HepG2 (cell line): ENCODE measurements around the gene ATP9A. TPM values are rescaled to one million over a fixed set of nuclear protein-coding genes. Genes with fewer than 3 reads are reported as not detected.

Experiments
- ATAC-seq: fragments of 200-7000 bp; cut with Tn5 transposase; 3 replicates; pipeline ENCODE4 v1.9.1; 2020; ENCODE audit warnings: mild to moderate bottlenecking, moderate library complexity
- BruUV-seq: library from RNA; stranded (reverse); fragments of 400-500 nt; replicated peaks from 2 replicates; lab custom pipeline; 2021; lab: Mats Ljungman, UMichigan
- CTCF ChIA-PET: fragments of 300-600 bp; formaldehyde crosslinking; extraction: SDS; loops from one replicate; lab custom pipeline; 2021; ENCODE audit warnings: low total read pairs, inconsistent platforms, low intra/inter-chr PET ratio; lab: Yijun Ruan, JAX
- POLR2A ChIA-PET: fragments of 350-600 bp; sonication (Branson Sonifier 250); formaldehyde crosslinking; loops from one replicate; lab custom pipeline; 2020; ENCODE audit warnings: antibody characterized with exemption, inconsistent platforms; lab: Yijun Ruan, JAX
- DNase-seq: peaks from one replicate; pipeline ENCODE4 v3.0.0-alpha.2; 2015; ENCODE audit warnings: low spot score
- FAIRE-seq: peaks from 3 replicates; lab custom pipeline; 2011; peaks lifted over from hg19 to GRCh38; lab: Jason Lieb, UNC
- H2AFZ ChIP-seq: one replicate; pipeline ENCODE4 v1.6.1; 2011; ENCODE audit warnings: low read length, inconsistent platforms
- H3K27ac ChIP-seq: fragments of 300-600 bp; 3 replicates; pipeline ENCODE4 v1.8.0; 2011; ENCODE audit warnings: mixed run types, mild to moderate bottlenecking, mixed read lengths, low read length, inconsistent platforms; ENCODE audit not compliant: insufficient read depth; ENCODE audit errors: extremely low read length
- H3K27me3 ChIP-seq, 2 experiments: fragments of 200-600 bp in 1 of 2; 2 replicates in 1 of 2; 3 replicates in 1 of 2; pipeline versions ENCODE4 v1.6.0 to v1.8.0; 2011; ENCODE audit warnings: low read length in 2 of 2, mild to moderate bottlenecking in 2 of 2, moderate library complexity in 2 of 2, inconsistent platforms in 1 of 2; ENCODE audit not compliant: insufficient read depth in 2 of 2, control insufficient read depth in 1 of 2
- H3K36me3 ChIP-seq, 2 experiments: fragments of 200-600 bp in 1 of 2; replicated peaks in 1 of 2; 2 replicates in 1 of 2; 3 replicates in 1 of 2; pipeline versions ENCODE4 v1.5.1 to v1.8.0; 2011; ENCODE audit warnings: low read length in 2 of 2, inconsistent platforms in 1 of 2; ENCODE audit not compliant: insufficient read depth in 2 of 2, control insufficient read depth in 1 of 2
- H3K4me1 ChIP-seq: 2 replicates; pipeline ENCODE4 v1.5.1; 2012; ENCODE audit warnings: low read length, inconsistent platforms; ENCODE audit not compliant: insufficient read depth
- H3K4me2 ChIP-seq: 2 replicates; pipeline ENCODE4 v1.6.0; 2011; ENCODE audit warnings: low read depth, low read length, inconsistent platforms
- H3K4me3 ChIP-seq, 3 experiments: fragments of 200-600 bp in 1 of 3; sonication (generic), shearing (Covaris generic) in 1 of 3; replicated peaks in 1 of 3; 2 replicates each; pipeline ENCODE4 v1.5.1; 2011 to 2016; ENCODE audit warnings: low read length in 3 of 3, inconsistent platforms in 2 of 3, low read depth in 2 of 3, mild to moderate bottlenecking in 2 of 3, control low read depth in 1 of 3, mixed read lengths in 1 of 3; ENCODE audit not compliant: insufficient read depth in 1 of 3
- H3K79me2 ChIP-seq: one replicate; pipeline ENCODE4 v1.6.1; 2011; ENCODE audit warnings: low read length, inconsistent platforms; ENCODE audit not compliant: insufficient read depth
- H3K9ac ChIP-seq: 2 replicates; pipeline ENCODE4 v1.6.0; 2011; ENCODE audit warnings: mild to moderate bottlenecking, low read depth, low read length, inconsistent platforms; ENCODE audit not compliant: insufficient read depth
- H3K9me3 ChIP-seq: 2 replicates; pipeline ENCODE4 v1.5.1; 2012; ENCODE audit warnings: mild to moderate bottlenecking, low read length
- H4K20me1 ChIP-seq: 2 replicates; pipeline ENCODE4 v1.6.0; 2011; ENCODE audit warnings: inconsistent platforms, mild to moderate bottlenecking, low read length, moderate library complexity; ENCODE audit not compliant: insufficient read depth
- ATF7 ChIP-seq, 2 experiments: fragments of 450-650 bp in 1 of 2; sonication (generic) in 1 of 2; formaldehyde crosslinking in 1 of 2; IDR thresholded peaks; 2 replicates each; pipeline versions ENCODE4 v1.4.0 to v1.6.1; 2016 to 2020; ENCODE audit warnings: antibody characterized with exemption in 1 of 2, mild to moderate bottlenecking in 1 of 2, missing genetic modification reagents in 1 of 2
- ATF7-NPFF ChIP-seq: sonication (generic); formaldehyde crosslinking; IDR thresholded peaks from 2 replicates; pipeline ENCODE4 v1.8.1; 2023; ENCODE audit warnings: mild to moderate bottlenecking, low read depth, missing genetic modification reagents, moderate library complexity
- PAF1 ChIP-seq: IDR thresholded peaks from 2 replicates; pipeline ENCODE4 v1.6.1; 2016; ENCODE audit warnings: missing genetic modification reagents, missing compliant biosample characterization
- RARA ChIP-seq: IDR thresholded peaks from 2 replicates; pipeline ENCODE4 v1.6.1; 2016; ENCODE audit warnings: missing genetic modification reagents, missing compliant biosample characterization
- ZFP82 ChIP-seq: sonication (generic); formaldehyde crosslinking; IDR thresholded peaks from 2 replicates; pipeline ENCODE4 v1.5.1; 2020; ENCODE audit warnings: mild to moderate bottlenecking, missing genetic modification reagents, borderline replicate concordance
- ZNF616 ChIP-seq: sonication (generic); formaldehyde crosslinking; IDR thresholded peaks from 2 replicates; pipeline ENCODE4 v1.5.0; 2020; ENCODE audit warnings: low read depth, mild to moderate bottlenecking, missing genetic modification reagents
- WGBS: methylation state at CpG from one replicate; pipeline ENCODE4 v1.1.6; 2017; ENCODE audit warnings: low lambda C conversion rate; 5-methylcytosine and 5-hydroxymethylcytosine counted together
- in situ Hi-C: cut with HindIII; loops from 2 replicates; pipeline ENCODE4 v1.10.0; 2017; ENCODE audit warnings: low pct_unique_long_range_greater_than_20kb; ENCODE audit not compliant: extremely low pct_ligation_motif_present
- intact Hi-C: fragments of 100-400 bp; cut with micrococcal nuclease; formaldehyde crosslinking; loops from one replicate; pipeline ENCODE4 v1.10.0; 2022; ENCODE audit not compliant: unreplicated experiment
- polyA plus RNA-seq, 8 experiments: library from polyadenylated mRNA; depleted of rRNA in 3 of 8; stranded (reverse) in 7 of 8; unstranded in 1 of 8; fragments of >200 nt; fragmentation: Illumina TruSeq in 4 of 8; extraction: Trizol in 4 of 8; gene quantifications; 2 replicates each; pipeline versions ENCODE4 v1.2.1 to v1.2.3, GENCODE V29; 2011 to 2016; ENCODE audit warnings: low read depth in 4 of 8, missing spikeins in 1 of 8, mixed read lengths in 1 of 8; ENCODE audit not compliant: insufficient read depth in 1 of 8
- total RNA-seq, 5 experiments: library from RNA; depleted of rRNA; stranded (reverse); fragments of >200 nt; fragmentation: Illumina TruSeq; extraction: Trizol; gene quantifications; 2 replicates each; pipeline ENCODE4 v1.2.3, GENCODE V29; 2016; ENCODE audit warnings: low read depth in 1 of 5

The ATP9A gene
- total and polyA plus RNA-seq, 2 of the 13 experiments (the other 11 are each of a cell fraction or from before 2014, with no cell fraction given) = 11.8 to 18.5 TPM

DNA sequence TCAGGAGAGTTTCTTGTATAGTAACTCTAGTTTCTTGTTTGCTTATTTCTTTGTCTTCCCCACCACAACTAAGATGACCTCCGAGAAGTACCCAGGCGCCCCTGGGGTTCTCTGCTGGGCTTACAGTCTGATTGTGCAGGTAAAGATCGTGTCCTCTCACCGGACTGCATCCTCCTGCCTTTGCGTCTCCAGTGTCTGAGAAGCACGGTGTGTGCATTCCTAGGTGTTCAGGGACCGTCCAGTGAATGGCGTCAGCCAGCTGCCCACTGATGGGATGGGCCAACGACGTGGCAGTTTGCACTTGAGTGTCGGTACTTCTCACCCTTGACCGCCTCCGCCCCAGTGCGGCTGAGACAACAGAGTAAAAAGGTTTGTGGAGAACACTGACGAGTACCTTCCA lies 169.6 kb downstream of the ATP9A start:
- Histone ChIP-seq H4K20me1 (no peaks in the 10 kb centered on the region), H3K4me2 (no peak overlapping the region), H3K27ac (no peak overlapping the region), H3K36me3 (peaks cover 3 to 24% of the 10 kb centered on the region in 2 experiments; a peak in 3 of 5 replicates), H3K27me3 (no peaks in the 10 kb centered on the region), H2AFZ (no peak overlapping the region), H3K79me2 (no peaks in the 10 kb centered on the region), H3K9ac (no peak overlapping the region), H3K4me3 (no peak overlapping the region), H3K4me1 (peaks cover 13% of the 10 kb centered on the region), H3K9me3 (no peaks in the 10 kb centered on the region)
- intact Hi-C loops = loop anchor here (10.0 kb wide), 1 partner anchor 614 kb away; no protein-coding TSS in a partner anchor
- no peak for ATAC-seq
- no peak for TF ChIP-seq ATF7-NPFF
- TF ChIP-seq RARA = no peak
- TF ChIP-seq ZFP82 (CRISPR knock-in tag) = no peak
- no peak for TF ChIP-seq ZNF616 (CRISPR knock-in tag)
- 96% methylated on average over 15 of the region's 15 CpGs for WGBS
- POLR2A ChIA-PET = no interaction called here
- CTCF ChIA-PET = no interaction called here
- in situ Hi-C loops = loop anchor here (25.0 kb wide), 1 partner anchor 611 kb away; no protein-coding TSS in a partner anchor
- FAIRE-seq = no peak
- no peak for DNase-seq
- BruUV-seq = no TSS peak

DNA sequence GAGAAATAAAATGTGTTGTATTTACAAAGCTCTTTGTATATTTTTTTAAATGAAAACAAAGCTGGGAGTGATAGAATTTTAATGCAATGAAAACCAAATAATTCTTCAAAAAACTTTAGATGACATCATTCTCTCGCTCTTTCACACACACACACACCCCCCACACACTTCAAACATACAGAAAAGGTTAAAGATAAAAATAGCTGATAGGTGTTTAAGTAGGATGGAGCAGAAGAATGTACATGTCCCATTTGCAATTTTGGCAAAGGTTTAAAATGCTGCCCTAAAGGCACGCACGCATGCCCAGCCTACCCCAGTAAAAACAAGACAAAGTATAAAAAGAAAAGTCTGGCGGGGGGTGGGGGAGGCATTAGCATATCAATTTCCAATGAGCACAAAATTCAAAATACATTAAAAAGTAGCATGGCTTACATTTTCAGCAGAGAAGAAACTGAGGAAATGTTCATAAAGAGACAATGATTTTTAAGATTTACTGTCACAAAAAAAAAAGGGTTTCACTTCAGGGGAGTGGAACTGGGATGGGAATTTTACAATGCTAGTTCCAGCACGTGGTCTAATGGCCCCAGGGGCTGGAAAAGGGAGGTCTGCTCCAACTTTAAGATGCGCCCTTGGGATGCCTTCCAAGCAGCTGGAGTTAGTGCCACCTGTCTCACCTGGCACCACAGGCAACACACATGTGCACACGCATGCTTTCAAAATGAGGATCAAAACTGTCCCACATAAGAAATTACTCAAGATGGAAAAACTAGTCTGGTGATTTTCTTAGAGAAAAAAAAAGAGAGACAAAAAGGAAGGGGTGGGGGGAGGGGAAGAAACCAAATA lies 170.6 kb downstream of the ATP9A start:
- Histone ChIP-seq H3K27ac (no peak overlapping the region), H3K36me3 (peaks cover 3 to 17% of the 10 kb centered on the region in 2 experiments; a peak in 3 of 5 replicates), H3K9me3 (no peaks in the 10 kb centered on the region), H3K79me2 (no peaks in the 10 kb centered on the region), H4K20me1 (no peaks in the 10 kb centered on the region), H3K9ac (no peak overlapping the region), H3K4me2 (no peak overlapping the region), H3K27me3 (no peaks in the 10 kb centered on the region), H3K4me1 (peaks cover 13% of the 10 kb centered on the region), H2AFZ (no peak overlapping the region), H3K4me3 (no peak overlapping the region)
- no peak for DNase-seq
- POLR2A ChIA-PET = no interaction called here
- BruUV-seq = no TSS peak
- in situ Hi-C loops (loop anchor here (25.0 kb wide), 1 partner anchor 610 kb away; no protein-coding TSS in a partner anchor), intact Hi-C loops (loop anchor here (10.0 kb wide), 1 partner anchor 613 kb away; no protein-coding TSS in a partner anchor)
- FAIRE-seq = no peak
- CTCF ChIA-PET = no interaction called here
- ATAC-seq = no peak
- WGBS = 92% methylated on average over 7 of the region's 7 CpGs
- TF ChIP-seq ATF7 (IDR thresholded peaks at IDR 0.05) = peak; percentile 90
- TF ChIP-seq ATF7 (CRISPR knock-in tag; IDR thresholded peaks at IDR 0.05) = no peak
- no peak for TF ChIP-seq PAF1
